Measurements from ENCODE around the gene IGFL1.
"Not testable (repeated sequence)": the region's sequence is repeated elsewhere in the genome, so short reads cannot be mapped to it uniquely, and the experiment has no call there.

The IGFL1 gene

DNA sequence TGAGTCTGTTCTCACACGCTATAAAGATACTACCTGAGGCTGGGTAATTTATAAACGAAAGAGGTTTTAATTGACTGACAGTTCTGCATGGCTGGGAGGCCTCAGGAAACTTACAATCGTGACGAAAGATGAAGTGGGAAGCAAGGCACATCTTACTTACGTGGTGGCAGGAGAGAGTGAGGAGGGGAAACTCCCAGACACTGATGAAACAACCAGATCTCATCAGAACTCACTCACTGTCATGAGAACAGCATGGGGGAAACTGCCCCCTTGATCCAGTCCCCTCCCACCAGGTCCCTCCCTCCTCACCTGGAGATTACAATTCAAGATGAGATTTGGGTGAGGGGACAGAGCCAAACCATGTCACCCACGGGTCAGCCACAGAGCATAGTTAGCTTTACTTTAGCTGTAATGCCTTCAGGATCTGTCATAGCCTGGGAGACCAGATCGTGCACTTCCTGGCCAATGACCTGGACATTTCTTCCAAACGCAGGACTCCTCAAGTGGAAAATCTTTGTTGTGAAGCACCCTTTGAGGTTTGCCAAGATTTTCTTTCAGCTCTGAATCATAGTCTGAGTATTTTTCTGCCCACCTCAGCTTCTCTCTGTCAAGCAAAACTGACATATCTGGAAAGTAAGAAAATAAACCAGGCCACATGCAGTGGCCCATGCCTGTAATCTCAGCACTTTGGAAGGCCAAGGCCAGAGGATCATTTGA, 42.1 kb downstream of the IGFL1 start:
- DNase-seq (ENCODE audit: low spot score) = peak; percentile 54

DNA sequence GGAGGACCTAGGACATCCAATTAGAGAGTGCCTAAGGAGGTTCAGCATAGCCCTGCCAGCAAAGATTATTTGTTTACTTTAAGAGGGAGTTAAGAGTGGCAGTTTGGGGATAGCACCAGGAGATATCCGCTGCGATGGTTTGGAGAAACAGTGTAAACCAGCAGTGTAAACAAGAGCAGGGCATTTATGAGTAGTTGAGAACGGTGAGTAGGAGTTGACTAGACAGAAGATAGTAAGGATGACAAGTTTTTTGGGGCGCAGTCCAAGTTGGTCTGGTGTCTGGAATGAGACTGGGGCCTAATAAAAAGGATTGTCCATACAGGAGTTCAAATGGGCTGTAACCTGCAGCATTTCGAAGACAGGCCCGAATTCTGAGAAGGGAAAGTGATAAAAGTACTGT, 44.4 kb downstream of the IGFL1 start:
- not testable (repeated sequence) for DNase-seq (ENCODE audit: low spot score)

DNA sequence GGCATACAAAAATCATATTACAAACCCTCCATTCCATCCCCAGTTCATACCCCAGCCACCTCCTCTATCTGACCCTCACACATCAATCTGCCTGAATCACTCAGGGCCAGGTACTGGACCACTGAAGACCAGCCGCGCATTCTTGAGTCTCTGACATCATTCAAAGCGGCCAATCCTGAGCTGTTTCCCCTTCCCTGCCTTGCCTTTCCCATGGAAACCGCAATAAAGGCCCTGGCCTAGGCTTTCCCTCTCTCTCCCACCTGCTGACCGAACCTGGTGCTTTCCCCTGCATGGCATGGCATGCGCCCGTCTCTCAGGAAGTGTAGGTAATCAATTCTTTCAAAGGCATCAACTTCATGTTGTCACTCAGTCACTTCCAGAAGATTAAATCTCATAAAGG, 49.6 kb downstream of the IGFL1 start:
- no peak for DNase-seq (ENCODE audit: low spot score)
